Hematopoietic multipotent progenitor cell (in vitro differentiated cells): Measurements from ENCODE around the gene PDAP1. TPM values are rescaled to one million over a fixed set of nuclear protein-coding genes. Genes with fewer than 3 reads are reported as not detected.
A peak's percentile ranks its signal among the peaks of the same experiment; 100 is the strongest.
"Not testable (repeated sequence)": the region's sequence is repeated elsewhere in the genome, so short reads cannot be mapped to it uniquely, and the experiment has no call there.

Experiments
- DNase-seq, 3 donors: peaks; one replicate each; pipeline ENCODE4 v3.0.0-alpha.2; 2011 to 2015; ENCODE audit warnings: low read depth in 2 of 3, low spot score in 2 of 3
- total RNA-seq: library from RNA; depleted of rRNA; stranded (reverse); fragments of >200 nt; gene quantifications from one replicate; pipeline ENCODE4 v1.2.3, GENCODE V29; 2012

The PDAP1 gene, protein sequence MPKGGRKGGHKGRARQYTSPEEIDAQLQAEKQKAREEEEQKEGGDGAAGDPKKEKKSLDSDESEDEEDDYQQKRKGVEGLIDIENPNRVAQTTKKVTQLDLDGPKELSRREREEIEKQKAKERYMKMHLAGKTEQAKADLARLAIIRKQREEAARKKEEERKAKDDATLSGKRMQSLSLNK
- total RNA-seq = 14.3 TPM

DNA sequence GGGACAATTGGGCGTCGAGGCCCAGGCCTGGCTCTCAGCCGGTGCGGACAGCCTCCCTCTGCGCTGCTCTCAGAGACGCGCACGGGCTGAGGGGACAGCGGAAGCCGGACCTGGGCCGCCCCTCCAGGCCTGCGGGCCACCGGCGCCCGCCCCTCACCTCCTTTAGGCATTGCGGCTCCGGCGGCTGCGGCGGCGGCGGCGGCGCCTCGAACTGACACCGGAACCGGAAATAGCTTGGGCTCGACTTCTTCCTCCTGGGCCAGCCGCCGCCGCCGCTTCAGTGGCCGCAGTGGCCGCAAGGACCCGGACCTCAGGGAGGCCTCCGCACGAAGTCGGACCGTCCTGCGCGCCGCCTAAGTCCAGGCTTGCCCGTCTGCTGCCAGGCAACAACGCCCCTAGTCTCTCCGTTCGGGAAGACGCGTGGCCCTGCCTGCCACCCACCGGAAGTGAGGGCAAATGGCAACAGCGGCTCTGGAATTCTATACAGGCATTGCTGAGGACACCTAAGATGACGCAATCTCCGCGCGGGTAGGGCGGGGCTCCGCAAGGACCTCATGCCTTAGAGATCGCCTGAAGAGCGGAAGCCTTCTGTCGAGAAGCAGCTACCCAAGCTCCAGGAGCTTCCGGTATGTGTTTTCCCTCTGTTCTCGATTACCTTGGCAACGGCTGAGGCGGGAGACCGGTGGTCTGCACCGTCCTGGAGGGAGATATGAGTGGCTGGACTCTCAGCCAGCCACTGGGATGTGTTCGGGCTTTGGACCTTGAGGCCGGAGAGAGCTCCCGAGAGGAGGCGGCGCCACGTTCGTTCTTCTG lies at the start of gene PDAP1, which contains the start of gene BUD31:
PDAP1 (minus strand) TSS at position 219 of the 813 bp plus-strand sequence; CDS start at position 170, 49 bp downstream.
BUD31 (plus strand) TSS at position 591 of the 813 bp plus-strand sequence. CDS start 2,124 bp downstream, outside the sequence.
- peak; percentile 94 to 99 (median 96) for DNase-seq

DNA sequence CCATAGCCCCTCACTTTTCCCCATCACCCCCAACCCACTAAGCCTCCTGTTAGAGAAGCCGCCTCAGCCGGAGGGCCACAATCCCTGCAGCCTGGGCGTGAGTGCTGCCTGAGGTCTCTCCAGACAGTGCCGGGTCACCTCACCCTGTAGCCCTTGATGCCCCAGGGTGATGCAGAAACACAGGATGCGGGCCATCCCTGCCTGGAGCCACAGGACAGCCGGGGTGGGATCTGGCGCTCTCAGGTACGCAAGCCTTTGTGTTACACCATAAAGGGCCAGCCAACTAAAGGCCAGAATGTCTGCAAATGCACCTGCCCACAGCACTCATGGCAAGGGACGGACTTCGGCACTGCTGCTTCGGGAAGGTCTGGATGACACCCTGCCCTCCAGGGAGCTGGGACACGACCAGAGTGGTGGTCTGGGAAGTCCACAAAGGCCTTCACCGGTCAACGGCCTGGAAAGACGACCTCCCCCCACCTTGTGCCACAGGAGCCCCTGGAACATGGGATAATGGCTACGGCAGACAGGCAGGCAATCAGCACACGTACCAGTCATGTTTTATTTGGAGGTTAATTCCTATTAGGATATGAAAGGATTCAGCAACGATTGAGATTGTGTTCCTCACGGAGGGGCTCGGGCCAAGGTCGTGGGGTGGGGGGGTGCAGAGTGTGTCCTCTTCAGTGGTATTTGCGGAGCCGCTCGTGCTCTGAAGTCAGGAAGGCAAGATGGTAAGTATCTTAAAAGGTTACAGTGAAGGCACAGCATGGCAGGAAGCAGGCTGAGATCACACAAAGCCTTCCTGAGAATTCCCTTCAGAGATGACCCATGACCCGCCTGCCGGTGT lies 49.5 kb upstream of the PDAP1 start:
- DNase-seq = no peak

DNA sequence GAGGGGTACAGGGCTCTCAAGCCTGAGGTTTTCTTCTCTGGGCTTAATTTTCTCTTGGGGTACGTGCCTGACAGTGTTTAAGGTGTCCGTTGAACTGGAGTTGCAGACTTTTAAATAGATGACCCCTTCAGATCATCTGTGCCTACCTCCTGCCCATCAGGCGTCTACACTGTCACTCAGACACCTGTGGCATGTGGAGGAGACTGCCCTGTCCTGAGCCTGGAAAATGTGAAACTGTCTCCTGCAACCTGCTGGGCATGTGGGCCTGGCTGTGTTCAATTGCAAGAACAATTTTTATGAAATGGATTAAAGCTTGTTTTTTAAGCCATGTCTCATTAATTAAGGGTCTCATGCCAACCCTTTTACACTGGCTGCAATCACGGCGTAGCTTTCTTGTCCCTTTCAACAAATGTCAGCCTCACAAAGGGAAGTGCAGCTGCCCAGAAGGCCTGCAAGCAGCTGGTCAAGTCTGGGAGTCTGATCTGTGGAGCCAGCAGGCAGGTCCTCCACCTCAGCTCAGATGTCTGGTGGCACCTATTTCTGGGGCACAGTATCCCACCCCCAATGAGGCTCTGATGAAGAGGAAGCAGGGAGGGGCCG lies 48.8 kb upstream of the PDAP1 start:
- no peak for DNase-seq

DNA sequence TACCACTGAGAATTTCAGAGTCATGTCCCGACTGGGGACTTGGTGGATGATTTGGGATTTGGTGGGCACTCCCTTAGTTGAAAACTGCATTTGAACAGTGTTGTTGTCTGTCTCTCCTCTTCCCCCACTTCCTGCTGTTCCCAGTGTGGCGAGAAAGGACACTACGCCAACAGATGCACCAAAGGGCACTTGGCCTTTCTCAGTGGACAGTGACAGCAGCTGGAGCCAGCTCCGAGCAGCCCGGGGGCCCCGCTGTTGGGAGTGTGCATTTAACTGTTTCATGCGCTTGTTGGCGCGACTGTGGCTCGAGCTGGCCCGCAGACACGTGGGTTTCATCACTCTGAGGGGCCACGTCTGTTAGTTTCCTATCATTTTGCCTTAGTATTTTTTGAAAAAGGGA lies 47.9 kb upstream of the PDAP1 start:
- no peak for DNase-seq

DNA sequence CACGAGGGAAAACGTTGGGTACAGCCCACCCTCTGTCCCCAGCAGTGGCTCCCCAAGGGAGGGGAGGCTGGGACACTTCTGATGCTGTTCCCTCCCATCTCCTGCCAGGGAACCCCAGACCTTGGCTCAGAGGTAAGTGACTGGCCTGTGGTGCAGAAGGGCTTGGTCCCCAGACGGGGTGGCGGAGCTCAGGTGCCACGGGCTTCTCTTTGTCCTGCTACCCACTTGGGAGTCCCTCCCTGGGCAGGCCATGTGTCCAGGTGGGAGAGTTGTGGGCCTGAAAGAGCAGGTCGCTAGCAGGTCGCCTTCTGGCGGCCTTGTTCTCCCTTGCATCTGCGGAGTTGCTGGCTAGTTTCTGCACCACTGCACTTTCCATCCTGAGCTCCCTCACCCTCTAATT lies 47.5 kb upstream of the PDAP1 start:
- DNase-seq = no peak

DNA sequence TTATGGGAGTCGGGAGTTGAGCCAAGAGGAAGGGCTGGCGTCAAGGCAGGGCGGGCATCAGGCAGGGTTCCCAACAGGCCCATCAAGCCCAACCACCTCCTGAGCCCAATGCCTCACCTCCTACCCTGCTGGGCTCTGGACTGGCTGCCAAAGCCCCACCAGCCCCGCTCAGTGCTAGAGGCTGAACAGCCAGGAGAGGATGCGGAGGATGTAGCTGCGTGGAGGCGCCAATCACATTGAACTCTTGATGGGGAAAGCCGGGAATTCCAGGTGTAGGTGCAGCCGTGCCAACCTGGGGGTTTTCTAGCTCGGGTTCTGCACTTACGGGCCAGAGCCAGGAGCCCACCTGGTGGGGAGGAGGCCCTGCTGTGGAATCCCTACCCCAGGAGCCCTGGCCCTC lies 44.7 kb upstream of the PDAP1 start:
- no peak for DNase-seq

DNA sequence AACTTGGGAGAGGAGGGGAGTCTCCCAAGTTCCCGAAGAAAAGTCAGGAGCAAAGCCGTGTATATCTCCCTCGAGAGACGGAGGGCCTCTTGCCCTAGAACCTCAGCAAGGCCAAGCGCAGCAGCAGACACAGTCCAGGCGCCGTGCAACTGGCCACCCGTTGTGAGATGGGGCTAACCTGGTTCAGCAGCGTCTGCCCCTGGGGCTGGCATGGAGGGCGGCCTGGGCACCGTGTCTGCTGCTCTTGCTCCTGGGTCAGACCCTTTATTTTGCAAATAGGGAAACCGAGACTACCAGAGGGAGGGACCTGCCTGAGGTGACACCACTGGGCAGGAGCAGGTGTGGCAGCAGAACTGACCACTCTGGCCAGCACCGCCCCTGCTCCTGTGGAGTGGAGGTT lies 44.1 kb upstream of the PDAP1 start:
- DNase-seq = no peak

DNA sequence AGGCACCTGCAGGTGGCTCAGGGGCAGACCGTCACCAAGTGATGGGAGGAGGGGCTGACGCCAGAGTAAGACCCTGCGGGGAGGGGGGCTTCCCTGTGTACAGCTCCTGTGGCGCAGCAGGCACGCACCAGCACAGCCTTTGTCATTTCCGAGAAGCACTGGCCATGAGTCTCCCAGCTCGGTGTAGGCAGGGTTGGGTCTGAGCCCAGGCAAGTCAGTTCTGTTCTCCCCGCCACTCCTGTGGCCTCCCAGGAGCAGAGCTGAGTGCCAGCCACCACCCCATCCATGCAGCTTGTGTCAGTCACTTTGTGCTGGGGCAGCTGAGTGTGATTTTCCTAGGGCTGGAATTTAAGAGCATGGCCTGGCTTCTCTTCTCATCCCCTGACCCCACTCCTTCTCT lies 43.5 kb upstream of the PDAP1 start:
- no peak for DNase-seq

DNA sequence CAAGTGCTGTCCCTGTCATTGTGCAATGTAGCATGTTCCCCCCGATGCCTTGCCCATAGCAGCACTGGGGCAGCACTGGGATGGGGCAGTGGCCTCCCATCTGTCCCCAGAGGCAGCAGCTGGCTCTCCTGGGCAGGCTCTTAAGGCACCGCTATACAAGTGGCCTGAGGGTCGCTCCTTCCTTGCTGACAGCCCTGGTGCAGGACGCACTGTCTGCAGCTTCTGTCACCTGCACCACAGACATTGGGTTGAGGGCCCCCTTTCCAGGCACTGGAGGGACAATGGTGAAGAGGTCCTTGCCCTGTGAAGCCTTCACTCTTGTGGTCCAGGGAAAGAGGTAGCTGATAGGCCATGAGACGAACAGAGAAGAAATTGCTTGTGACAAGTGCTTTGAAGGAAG lies 40.9 kb upstream of the PDAP1 start:
- DNase-seq = no peak

DNA sequence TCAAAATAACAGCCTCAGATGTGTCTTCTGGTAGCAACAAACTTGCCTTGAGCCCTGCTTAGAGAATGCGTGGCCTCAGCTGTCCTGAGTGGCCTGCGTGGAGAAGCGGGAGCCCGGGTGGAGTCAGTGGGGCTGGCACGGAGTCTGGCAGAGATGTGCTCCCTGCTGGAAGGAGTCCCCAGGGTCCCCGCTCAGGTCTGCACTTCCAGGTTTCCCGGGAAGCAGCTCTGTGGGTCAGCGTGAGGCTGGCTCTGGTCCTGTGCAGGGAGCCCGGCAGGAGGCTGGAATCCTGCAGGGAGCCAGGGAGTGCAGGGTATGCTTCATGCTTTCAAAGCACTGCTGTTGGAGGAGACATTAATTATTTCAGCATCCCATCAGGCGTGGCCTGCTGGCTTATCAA lies 40.5 kb upstream of the PDAP1 start:
- no peak for DNase-seq

DNA sequence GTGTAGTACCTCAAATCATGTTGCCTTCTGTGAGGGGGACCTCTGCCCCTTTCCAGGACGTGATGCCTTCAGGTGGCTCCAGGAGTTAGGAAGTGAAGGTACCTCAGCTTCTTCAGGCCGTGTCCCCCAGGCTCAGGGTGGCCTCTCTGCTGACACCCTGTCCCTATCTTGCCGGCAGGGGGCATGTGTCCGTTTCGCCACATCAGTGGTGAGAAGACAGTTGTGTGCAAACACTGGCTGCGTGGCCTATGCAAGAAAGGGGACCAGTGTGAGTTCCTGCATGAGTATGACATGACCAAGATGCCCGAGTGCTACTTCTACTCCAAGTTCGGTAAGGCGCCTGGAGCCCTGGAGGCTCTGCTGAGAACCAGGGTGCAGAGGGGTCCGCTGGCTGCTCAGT lies 39.5 kb upstream of the PDAP1 start:
- DNase-seq = no peak

DNA sequence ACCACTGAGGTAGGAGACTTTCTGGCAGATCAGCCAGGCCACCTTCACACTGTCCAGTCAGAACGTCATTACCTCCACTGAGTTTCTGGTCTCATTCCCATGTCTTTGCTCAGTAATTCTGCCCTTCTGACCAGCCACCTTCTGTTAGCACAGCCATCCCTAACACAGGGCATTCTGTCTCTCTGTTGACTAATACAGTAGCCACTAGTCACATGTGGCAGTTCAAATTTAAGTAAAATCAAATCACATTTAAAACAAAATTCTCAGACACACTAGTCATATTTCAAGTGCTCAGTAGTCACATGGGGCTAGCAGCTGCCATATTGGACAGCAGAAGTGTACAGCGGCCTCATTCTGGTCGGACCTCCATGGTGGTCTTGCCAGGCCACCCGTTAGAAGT lies 37.7 kb upstream of the PDAP1 start:
- DNase-seq = no peak

DNA sequence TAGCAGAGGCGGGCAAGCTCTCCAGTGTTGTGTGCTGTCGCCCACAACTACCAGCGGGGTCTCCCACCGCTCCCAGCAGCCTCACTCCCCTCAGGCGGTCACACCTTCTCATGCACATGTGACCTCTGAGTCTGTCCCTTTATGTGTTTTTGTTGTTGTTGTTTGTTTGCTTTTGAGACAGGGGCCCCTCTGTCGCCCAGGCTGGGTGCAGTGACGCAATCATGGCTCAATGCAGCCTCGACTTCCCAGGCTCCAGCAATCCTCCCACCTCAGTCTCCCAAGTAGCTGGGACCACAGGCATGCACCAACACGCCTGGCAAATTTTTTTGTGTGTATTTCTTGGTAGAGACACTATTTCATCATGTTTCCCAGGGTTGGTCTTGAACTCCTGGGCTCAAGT lies 31.8 kb upstream of the PDAP1 start:
- DNase-seq = no peak

DNA sequence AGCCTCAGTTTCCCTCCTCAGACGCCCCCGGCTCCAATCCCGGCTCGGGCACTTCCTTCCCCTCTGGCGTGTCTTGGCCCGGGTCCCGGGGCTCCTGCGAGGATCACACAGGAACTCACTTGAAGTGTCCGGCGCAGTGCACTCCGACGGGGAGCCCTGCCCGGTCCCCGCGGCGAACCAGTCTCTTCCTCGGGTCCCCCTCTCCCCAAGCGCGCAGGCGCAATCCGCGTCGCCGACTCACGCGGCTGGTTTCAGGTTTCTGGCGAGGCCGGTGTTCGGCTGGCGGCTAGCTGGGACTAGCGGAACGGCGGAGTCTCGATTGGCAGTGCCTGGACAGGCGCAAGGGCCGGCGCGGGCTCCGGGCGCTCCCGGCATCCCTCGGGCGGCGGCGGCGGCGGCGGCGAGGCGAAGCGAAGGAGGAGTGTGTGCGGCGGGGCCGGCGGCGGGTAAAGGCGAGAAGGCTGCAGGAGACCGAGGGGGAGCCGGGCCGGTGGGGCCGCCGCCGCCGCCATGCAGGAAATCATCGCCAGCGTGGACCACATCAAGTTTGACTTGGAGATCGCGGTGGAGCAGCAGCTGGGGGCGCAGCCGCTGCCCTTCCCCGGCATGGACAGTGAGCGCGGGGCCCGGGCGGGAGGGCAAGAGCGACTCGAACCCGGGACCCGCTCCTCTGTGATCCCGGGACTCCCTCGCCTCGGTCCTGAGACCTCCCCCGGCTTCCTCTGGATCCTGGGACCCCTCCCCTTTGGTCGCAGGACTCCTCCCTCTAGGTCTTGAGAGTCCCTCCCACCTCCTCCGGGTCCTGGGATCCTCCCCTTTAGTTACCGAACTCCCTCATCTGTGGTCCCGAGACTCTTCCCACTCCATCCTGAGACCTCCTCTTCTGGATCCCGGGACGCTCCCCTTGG lies 30.4 kb upstream of the PDAP1 start, which contains the start of the genes CPSF4 and PTCD1:
CPSF4 (plus strand) TSS at position 371 of the 908 bp plus-strand sequence; CDS start at position 511, 140 bp downstream.
PTCD1 (minus strand) TSS at position 226 of the 908 bp plus-strand sequence. CDS start 3,556 bp downstream, outside the sequence.
- peak; percentile 67 to 95 (median 94) for DNase-seq

DNA sequence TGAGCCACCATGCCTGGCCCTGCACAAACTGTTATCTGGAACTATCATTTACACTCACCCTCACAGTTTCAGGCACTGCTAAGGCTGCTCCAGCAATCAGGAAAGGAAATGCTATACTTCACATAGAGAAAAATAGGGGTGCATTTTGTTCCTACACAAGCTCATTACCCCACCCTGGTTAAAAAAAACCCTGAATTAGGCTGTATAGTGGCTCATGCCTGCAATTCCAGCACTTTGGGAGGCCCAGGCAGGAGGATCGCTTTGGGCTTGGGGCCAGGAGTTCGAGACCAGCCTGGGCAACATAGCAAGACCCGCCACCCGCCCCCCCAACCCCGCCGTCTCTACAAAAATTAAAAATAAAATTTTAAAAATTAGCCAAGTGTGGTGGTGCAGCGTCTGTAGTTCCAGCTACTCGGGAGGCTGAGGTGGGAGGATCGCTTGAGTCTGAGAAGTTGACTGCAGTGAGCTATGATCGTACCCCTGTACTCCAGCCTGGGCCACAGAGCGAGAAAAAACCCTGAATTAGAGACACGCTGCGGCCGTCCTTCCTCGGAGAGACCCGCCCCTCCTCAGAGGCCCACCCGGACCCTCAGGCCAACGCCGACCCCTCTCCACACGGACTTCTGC lies 29.7 kb upstream of the PDAP1 start:
- no peak for DNase-seq

DNA sequence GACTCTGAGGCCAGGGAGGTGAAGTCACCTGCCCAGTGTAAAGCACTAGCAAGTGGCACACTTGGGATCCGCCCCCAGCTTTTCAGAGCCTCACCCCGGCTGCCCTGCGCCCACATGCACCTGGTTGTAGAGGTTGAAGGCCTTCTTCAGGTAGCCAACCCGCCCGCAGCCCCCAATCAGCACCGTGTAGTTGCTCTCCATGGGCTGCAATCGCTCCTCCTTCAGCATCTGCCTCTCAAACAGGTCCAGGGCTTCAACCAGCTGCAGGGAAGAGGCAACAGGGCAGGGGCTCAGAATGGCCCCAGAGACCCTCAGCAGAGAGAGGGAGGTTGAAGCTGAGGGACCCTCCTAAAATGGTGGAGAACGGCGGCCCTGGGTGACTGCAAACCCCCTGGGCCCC lies 24.8 kb upstream of the PDAP1 start:
- no peak for DNase-seq

DNA sequence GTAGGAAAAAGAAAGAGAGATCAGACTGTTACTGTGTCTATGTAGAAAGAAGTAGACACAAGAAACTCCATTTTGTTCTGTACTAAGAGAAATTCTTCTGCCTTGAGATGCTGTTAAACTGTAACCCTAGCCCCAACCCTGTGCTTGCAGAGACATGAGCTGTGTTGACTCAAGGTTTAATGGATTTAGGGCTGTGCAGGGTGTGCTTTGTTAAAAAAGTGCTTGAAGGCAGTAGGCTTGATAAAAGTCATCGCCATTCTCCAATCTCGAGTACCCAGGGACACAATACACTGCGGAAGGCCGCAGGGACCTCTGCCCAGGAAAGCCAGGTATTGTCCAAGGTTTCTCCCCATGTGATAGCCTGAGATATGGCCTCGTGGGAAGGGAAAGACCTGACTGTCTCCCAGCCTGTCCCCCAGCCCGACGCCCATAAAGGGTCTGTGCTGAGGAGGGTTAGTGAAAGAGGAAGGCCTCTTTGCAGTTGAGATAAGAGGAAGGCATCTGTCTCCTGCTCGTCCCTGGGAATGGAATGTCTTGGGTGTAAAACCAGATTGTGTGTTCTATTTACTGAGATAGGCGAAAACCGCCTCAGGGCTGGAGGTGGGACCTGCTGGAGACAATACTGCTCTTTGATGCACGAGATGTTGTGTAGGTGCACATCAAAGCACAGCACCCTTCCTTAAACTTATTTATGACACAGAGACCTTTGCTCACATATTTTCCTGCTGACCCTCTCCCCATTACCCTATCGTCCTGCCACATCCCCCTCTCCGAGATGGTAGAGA lies 23.6 kb upstream of the PDAP1 start:
- not testable (repeated sequence) for DNase-seq

DNA sequence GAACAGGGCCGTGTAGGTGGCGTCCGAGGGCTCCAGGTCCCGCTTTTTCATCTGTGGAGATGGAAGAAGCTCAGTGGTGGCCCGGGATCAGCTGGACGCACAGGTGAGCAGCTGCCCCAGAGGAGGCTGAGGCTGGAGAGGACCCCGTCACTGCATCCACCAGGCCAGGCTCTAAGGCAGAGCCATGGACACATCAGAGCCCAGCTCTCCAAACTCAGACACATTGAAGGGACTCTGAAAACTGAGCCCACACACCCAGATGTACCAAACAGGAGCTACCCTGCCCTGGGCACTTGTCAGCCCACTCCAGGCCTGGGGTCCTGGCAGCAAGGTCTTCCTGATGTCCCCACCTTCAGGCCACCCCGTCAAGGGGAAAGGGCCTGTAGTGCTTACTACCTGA lies 21.4 kb upstream of the PDAP1 start:
- DNase-seq = no peak
